ENCODE measurements around the gene MPST.

Gene MPST

GRCh38 chr22:37045958-37046357, 26.4 kb downstream of the MPST start:
- DNase-seq (ENCODE audit: low read depth): no peak

- no peak for DNase-seq (ENCODE audit: low read depth)
Measured at GRCh38 chr22:37046589-37046988, 27.0 kb downstream of the MPST start.

- no peak for DNase-seq (ENCODE audit: low read depth)
Measured at GRCh38 chr22:37047006-37047405, 27.5 kb downstream of the MPST start.

GRCh38 chr22:37048133-37048532, 28.6 kb downstream of the MPST start:
- no peak for DNase-seq (ENCODE audit: low read depth)

GRCh38 chr22:37049224-37049623, 29.7 kb downstream of the MPST start:
- no peak for DNase-seq (ENCODE audit: low read depth)

GRCh38 chr22:37050913-37051312, 31.4 kb downstream of the MPST start:
- DNase-seq (ENCODE audit: low read depth): no peak

GRCh38 chr22:37051391-37052385, 32.1 kb downstream of the MPST start, which contains the start of gene KCTD17:
KCTD17 (plus strand) TSS chr22:37051742; CDS start chr22:37051761, 19 bp downstream.
- DNase-seq (ENCODE audit: low read depth): no peak

GRCh38 chr22:37052386-37053309, 33.1 kb downstream of the MPST start:
- DNase-seq (ENCODE audit: low read depth): no peak

- DNase-seq (ENCODE audit: low read depth): no peak
Measured at GRCh38 chr22:37053310-37054055, 33.9 kb downstream of the MPST start.

GRCh38 chr22:37054056-37054395, 34.5 kb downstream of the MPST start:
- no peak for DNase-seq (ENCODE audit: low read depth)

GRCh38 chr22:37054600-37055365, 35.2 kb downstream of the MPST start:
- DNase-seq (ENCODE audit: low read depth): no peak

GRCh38 chr22:37056246-37056645, 36.7 kb downstream of the MPST start:
- no peak for DNase-seq (ENCODE audit: low read depth)

GRCh38 chr22:37057226-37057625, 37.7 kb downstream of the MPST start:
- no peak for DNase-seq (ENCODE audit: low read depth)

- no peak for DNase-seq (ENCODE audit: low read depth)
Measured at GRCh38 chr22:37057796-37058510, 38.4 kb downstream of the MPST start.

GRCh38 chr22:37058917-37059701, 39.6 kb downstream of the MPST start:
- DNase-seq (ENCODE audit: low read depth): no peak

GRCh38 chr22:37059876-37060449, 40.4 kb downstream of the MPST start:
- no peak for DNase-seq (ENCODE audit: low read depth)

- DNase-seq (ENCODE audit: low read depth): no peak
Measured at GRCh38 chr22:37060801-37061610, 41.5 kb downstream of the MPST start.

- no peak for DNase-seq (ENCODE audit: low read depth)
Measured at GRCh38 chr22:37061611-37062375, 42.3 kb downstream of the MPST start.

Measured in HS-5 (cell line).